Measurements from ENCODE around the gene CTNNA1. TPM values are rescaled to one million over a fixed set of nuclear protein-coding genes. Genes with fewer than 3 reads are reported as not detected.

CTNNA1 gene
- total RNA-seq, 2 donors from 2014 or later = 266 to 322 TPM

GRCh38 chr5:138946241-138946623 is 193.0 kb downstream of the CTNNA1 start:
- no peaks in the 10 kb centered on the region for H3K27me3 ChIP-seq (replicated peaks; ENCODE audit: insufficient read depth)
- peaks cover 6% of the 10 kb centered on the region for H3K36me3 ChIP-seq
- H3K4me3 ChIP-seq = no peak overlapping the region
- no peak for DNase-seq (ENCODE audit: low spot score)
- ATAC-seq (ENCODE audit: insufficient number of reproducible peaks, low FRiP score, low read depth) = no peak
- H3K27ac ChIP-seq = no peak overlapping the region
- H3K9me3 ChIP-seq = no peaks in the 10 kb centered on the region
- H3K4me1 ChIP-seq (ENCODE audit: control insufficient read depth in 1 of 2, low read depth in 2 of 2) = peaks cover 15 to 38% of the 10 kb centered on the region in 2 donors
- TF ChIP-seq CTCF (IDR thresholded peaks at IDR 0.05) = no peak

GRCh38 chr5:138946831-138947560 is 193.8 kb downstream of the CTNNA1 start:
- Histone ChIP-seq H3K36me3 (peaks cover 6% of the 10 kb centered on the region), H3K4me3 (no peak overlapping the region), H3K9me3 (no peaks in the 10 kb centered on the region), H3K27me3 (replicated peaks; ENCODE audit: insufficient read depth) (no peaks in the 10 kb centered on the region), H3K27ac (no peak overlapping the region), H3K4me1 (ENCODE audit: control insufficient read depth in 1 of 2, low read depth in 2 of 2) (peaks cover 22 to 46% of the 10 kb centered on the region in 2 donors)
- DNase-seq (ENCODE audit: low spot score) (no peak), ATAC-seq (ENCODE audit: insufficient number of reproducible peaks, low FRiP score, low read depth) (no peak)
- no peak for TF ChIP-seq CTCF (IDR thresholded peaks at IDR 0.05)

GRCh38 chr5:138947780-138948179 is 194.6 kb downstream of the CTNNA1 start:
- Histone ChIP-seq H3K27ac (no peak overlapping the region), H3K4me3 (no peak overlapping the region), H3K36me3 (peaks cover 6% of the 10 kb centered on the region), H3K4me1 (ENCODE audit: control insufficient read depth in 1 of 2, low read depth in 2 of 2) (peaks cover 30 to 54% of the 10 kb centered on the region in 2 donors), H3K27me3 (replicated peaks; ENCODE audit: insufficient read depth) (no peaks in the 10 kb centered on the region), H3K9me3 (no peaks in the 10 kb centered on the region)
- no peak for ATAC-seq (ENCODE audit: insufficient number of reproducible peaks, low FRiP score, low read depth)
- DNase-seq (ENCODE audit: low spot score) = no peak
- no peak for TF ChIP-seq CTCF (IDR thresholded peaks at IDR 0.05)

GRCh38 chr5:138948471-138949222 is 195.4 kb downstream of the CTNNA1 start:
- no peaks in the 10 kb centered on the region for H3K9me3 ChIP-seq
- peaks cover 39 to 62% of the 10 kb centered on the region in 2 donors for H3K4me1 ChIP-seq (ENCODE audit: control insufficient read depth in 1 of 2, low read depth in 2 of 2)
- peaks cover 6% of the 10 kb centered on the region for H3K36me3 ChIP-seq
- TF ChIP-seq CTCF (IDR thresholded peaks at IDR 0.05) = no peak
- no peaks in the 10 kb centered on the region for H3K27me3 ChIP-seq (replicated peaks; ENCODE audit: insufficient read depth)
- DNase-seq (ENCODE audit: low spot score) (no peak), ATAC-seq (ENCODE audit: insufficient number of reproducible peaks, low FRiP score, low read depth) (no peak)
- H3K27ac ChIP-seq = no peak overlapping the region
- H3K4me3 ChIP-seq = no peak overlapping the region

- DNase-seq (ENCODE audit: low spot score) (no peak), ATAC-seq (ENCODE audit: insufficient number of reproducible peaks, low FRiP score, low read depth) (no peak)
- Histone ChIP-seq H3K4me1 (ENCODE audit: control insufficient read depth in 1 of 2, low read depth in 2 of 2) (peaks cover 40 to 68% of the 10 kb centered on the region in 2 donors), H3K4me3 (no peak overlapping the region), H3K36me3 (peaks cover 6% of the 10 kb centered on the region), H3K9me3 (no peaks in the 10 kb centered on the region), H3K27ac (no peak overlapping the region), H3K27me3 (replicated peaks; ENCODE audit: insufficient read depth) (no peaks in the 10 kb centered on the region)
- no peak for TF ChIP-seq CTCF (IDR thresholded peaks at IDR 0.05)
Measured at GRCh38 chr5:138949223-138949574, 196.0 kb downstream of the CTNNA1 start.

Data from thoracic aorta (tissue), 2 donors.